ENCODE measurements around the gene GRM8.
"Not testable (repeated sequence)": the region's sequence is repeated elsewhere in the genome, so short reads cannot be mapped to it uniquely, and the experiment has no call there.

GRM8 gene

DNA sequence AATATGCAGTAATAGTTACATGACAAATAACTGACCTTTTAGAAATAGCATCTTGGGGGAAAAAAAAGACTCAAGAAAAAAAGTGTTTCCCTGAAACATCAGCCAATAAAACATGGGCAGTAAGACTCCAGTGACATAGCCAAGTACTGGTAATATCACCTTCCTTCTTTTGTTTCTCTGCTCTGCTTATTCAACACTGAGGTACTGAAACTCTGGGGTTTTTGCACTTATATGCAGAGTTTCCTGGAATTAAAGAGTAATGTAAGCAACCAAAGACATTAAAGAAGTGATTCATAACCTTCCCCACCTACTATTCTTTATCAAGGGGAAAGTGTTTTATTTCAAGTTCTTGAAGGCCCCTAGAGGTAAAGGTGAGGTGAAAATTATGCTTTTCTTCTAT lies 414.5 kb downstream of the GRM8 start:
- no peak overlapping the region for H3K27ac Mint-ChIP-seq
- no peak overlapping the region for H3K4me3 Mint-ChIP-seq
- H3K36me3 Mint-ChIP-seq (ENCODE audit: low read depth), result no peaks in the 10 kb centered on the region
- peaks cover 5% of the 10 kb centered on the region for H3K27me3 Mint-ChIP-seq
- peaks cover 3% of the 10 kb centered on the region for H3K4me1 Mint-ChIP-seq (ENCODE audit: low read depth)
- no peaks in the 10 kb centered on the region for H3K9me3 Mint-ChIP-seq

DNA sequence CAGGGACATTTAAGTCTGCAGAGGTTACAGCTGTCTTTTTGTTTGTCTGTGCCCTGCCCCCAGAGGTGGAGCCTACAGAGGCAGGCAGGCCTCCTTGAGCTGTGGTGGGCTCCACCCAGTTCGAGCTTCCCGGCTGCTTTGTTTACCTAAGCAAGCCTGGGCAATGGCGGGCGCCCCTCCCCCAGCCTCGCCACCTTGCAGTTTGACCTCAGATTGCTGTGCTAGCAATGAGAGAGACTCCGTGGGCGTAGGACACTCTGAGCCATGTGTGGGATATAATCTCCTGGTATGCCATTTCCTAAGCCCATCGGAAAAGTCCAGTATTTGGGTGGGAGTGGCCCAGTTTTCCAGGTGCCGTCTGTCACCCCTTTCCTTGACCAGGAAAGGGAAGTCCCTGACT lies 421.5 kb downstream of the GRM8 start:
- not testable (repeated sequence) for H3K4me3 Mint-ChIP-seq; H3K4me1 Mint-ChIP-seq (ENCODE audit: low read depth); H3K27ac Mint-ChIP-seq; H3K9me3 Mint-ChIP-seq; H3K27me3 Mint-ChIP-seq; H3K36me3 Mint-ChIP-seq (ENCODE audit: low read depth)

DNA sequence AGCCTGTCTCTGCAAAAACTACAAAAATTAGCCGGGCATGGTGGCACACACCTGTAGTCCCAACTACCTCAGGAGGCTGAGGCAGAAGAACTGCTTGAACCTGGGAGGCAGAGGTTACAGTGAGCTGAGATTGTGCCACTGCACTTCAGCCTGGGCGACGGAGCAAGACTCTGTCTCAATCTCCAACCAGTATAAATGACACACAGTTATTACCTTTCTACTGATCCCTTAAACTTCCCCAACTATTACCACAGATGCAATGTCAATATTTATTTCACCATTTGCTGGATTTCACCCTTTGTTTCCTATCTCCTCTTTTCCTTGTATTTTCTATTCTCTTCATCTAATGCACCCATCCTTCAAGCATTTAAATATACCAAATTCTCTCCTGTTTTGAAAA lies 431.8 kb downstream of the GRM8 start:
- Mint-ChIP-seq H3K4me1 (ENCODE audit: low read depth) (no peaks in the 10 kb centered on the region), H3K9me3 (no peaks in the 10 kb centered on the region), H3K36me3 (ENCODE audit: low read depth) (no peaks in the 10 kb centered on the region), H3K27me3 (peaks cover 10% of the 10 kb centered on the region), H3K4me3 (no peak overlapping the region), H3K27ac (no peak overlapping the region)

DNA sequence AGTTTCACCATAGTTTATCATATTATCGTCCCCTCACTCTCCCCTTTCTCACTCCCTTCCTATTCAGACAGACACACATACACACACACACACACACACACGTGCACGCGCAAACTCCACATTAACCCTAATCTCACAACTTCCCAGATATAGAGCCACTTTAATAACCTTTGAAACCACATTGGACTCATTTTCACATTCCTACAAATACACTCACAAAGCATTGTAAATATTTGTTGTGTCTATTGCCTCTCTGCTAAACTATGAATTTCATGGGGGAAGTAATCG lies 433.6 kb downstream of the GRM8 start:
- Mint-ChIP-seq H3K4me3 (no peak overlapping the region), H3K27me3 (peaks cover 10% of the 10 kb centered on the region), H3K4me1 (ENCODE audit: low read depth) (no peaks in the 10 kb centered on the region), H3K27ac (no peak overlapping the region), H3K36me3 (ENCODE audit: low read depth) (no peaks in the 10 kb centered on the region), H3K9me3 (no peaks in the 10 kb centered on the region)

DNA sequence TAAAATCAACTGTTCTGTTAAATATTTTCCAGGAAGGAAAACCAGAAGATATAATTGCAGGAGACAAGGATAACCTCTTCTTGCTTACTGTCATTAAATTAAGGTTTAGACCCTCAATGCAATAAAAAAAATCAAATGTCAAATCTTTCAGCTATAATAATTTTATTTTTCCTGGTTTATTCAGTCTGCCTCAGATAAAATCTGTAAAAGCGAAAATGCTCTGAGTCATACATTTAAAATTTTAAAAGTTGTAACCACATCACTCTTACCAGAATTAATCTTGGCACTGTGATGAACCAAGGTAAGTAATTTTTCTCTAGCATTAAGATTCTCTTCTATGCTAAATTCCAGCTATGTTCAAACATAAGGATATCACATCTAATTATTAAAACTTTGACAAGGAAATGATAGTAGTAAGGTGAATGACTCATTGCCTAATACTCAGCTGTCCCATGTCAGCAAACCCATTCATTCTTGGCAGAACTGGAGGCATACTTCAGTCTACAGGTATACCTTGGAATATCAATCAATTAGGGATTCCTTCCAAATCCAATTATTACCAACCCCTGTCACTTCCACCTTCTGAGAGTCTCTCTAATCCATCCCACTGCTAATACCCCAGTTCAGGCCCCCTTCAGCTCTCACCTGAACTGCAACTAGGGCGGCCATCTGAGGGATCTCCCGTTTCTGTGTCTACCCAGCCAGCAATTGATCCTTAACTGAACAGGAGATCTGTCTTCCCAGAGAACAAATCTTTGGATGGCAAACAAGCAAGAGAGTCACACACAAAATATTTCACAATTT lies 434.1 kb downstream of the GRM8 start:
- Mint-ChIP-seq H3K27me3 (peaks cover 10% of the 10 kb centered on the region), H3K36me3 (ENCODE audit: low read depth) (no peaks in the 10 kb centered on the region), H3K4me1 (ENCODE audit: low read depth) (no peaks in the 10 kb centered on the region), H3K9me3 (no peaks in the 10 kb centered on the region), H3K27ac (no peak overlapping the region), H3K4me3 (no peak overlapping the region)

DNA sequence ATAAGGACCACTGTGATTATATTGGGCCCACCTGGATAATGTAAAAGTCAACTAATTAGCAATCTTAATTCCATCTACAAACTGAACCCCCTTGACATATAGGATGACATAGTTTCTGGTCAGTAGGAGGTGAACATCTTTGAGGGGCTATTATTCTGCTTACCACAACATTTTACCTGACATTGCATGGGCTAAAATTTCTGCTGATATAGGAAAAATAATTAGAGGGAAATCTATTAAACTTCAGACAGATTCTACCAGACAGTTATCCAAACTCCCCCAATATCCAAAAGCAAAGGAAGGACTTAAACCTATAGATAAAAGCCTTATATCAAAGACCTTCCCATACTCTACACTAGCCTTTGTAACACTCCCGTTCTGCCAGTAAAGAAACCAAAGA lies 443.6 kb downstream of the GRM8 start:
- Mint-ChIP-seq H3K27me3 (peaks cover 15% of the 10 kb centered on the region), H3K36me3 (ENCODE audit: low read depth) (no peaks in the 10 kb centered on the region), H3K27ac (no peak overlapping the region), H3K9me3 (no peaks in the 10 kb centered on the region), H3K4me1 (ENCODE audit: low read depth) (no peaks in the 10 kb centered on the region), H3K4me3 (no peak overlapping the region)

DNA sequence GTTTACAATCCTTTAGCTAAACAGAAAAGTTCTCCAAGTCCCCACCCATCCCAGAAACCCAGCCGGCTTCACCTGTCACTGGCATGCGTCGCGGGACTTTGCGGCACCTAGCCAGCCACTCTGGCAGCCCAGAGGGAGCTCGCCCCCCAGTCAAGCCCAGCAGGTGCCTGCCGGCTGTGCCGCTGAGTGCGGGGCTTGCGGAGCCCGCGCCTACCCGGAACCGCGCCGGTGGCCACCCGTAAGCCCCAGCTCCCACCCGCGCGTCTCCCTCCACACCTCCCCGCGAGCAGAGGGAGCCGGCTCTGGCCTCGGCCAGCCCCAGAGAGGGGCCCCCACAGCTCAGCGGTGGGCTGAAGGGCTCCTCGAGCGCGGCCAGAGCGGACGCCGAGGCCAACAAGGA lies 446.1 kb downstream of the GRM8 start:
- Mint-ChIP-seq H3K9me3 (no peaks in the 10 kb centered on the region), H3K4me3 (no peak overlapping the region), H3K4me1 (ENCODE audit: low read depth) (no peaks in the 10 kb centered on the region)

DNA sequence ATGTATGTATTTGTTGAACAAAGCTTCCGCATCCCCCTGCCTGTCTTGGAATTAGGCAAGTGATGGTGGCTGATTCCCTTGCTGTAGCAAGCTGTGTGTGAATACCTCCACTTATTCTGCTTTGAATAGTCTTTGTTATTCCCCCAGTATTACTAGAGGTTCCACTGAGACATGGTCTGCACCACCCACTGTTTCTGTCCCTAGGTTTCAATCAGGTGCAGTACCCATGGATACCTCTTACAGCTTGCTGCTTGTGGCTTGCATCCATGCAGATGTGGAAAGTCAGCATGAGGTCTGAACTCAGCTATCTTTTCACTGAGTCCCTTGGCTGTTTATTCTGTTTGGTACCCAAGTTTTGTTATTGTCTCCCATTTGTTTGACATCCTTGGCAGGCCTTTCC lies 447.4 kb downstream of the GRM8 start:
- Mint-ChIP-seq H3K4me3 (no peak overlapping the region), H3K27me3 (peaks cover 10% of the 10 kb centered on the region), H3K9me3 (no peaks in the 10 kb centered on the region), H3K36me3 (ENCODE audit: low read depth) (no peaks in the 10 kb centered on the region), H3K4me1 (ENCODE audit: low read depth) (no peaks in the 10 kb centered on the region), H3K27ac (no peak overlapping the region)

More for the DNA sequence above, 446.1 kb downstream of the GRM8 start:
- Mint-ChIP-seq H3K36me3 (ENCODE audit: low read depth) (no peaks in the 10 kb centered on the region), H3K27me3 (peaks cover 15% of the 10 kb centered on the region), H3K27ac (no peak overlapping the region)

DNA sequence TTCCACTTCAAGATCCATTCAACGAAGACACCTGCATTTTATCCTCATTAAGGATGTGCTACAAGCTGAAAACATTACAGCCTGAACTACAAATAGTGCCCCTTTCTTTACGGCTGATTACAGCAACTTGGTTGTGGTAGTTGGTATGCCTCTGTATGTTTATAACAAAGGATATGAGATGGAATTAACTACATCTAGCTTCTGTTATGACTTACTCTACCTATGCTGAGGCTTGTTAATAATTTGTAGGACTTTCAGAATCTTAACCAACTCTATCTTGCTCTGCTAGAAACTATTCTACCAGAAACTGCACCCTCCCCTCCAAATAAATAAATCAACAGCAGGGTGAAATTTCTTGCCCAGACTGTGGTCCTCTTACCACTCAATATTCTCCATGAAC lies 448.1 kb downstream of the GRM8 start:
- no peaks in the 10 kb centered on the region for H3K36me3 Mint-ChIP-seq (ENCODE audit: low read depth)
- H3K9me3 Mint-ChIP-seq, result no peaks in the 10 kb centered on the region
- no peaks in the 10 kb centered on the region for H3K4me1 Mint-ChIP-seq (ENCODE audit: low read depth)
- H3K27ac Mint-ChIP-seq, result no peak overlapping the region
- no peak overlapping the region for H3K4me3 Mint-ChIP-seq
- H3K27me3 Mint-ChIP-seq, result peaks cover 10% of the 10 kb centered on the region

DNA sequence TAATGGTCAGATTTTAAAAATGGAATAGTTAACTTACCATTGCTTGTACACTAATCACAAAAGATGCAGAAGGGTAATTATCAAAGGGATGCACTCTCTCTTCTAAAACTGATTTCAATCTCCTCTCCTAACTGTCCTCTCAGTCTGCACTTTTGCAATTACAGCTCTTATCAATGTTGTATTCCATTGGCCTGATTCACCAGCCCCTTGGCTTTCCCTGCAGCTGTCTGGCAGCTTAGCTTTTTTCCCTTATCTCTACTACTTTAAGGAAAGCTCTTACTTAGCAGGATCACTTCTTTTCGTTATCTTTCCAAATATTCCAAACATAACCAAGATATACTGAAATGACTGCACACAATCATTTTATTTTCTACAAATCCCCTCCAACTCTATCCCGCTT lies 448.8 kb downstream of the GRM8 start:
- Mint-ChIP-seq H3K27ac (no peak overlapping the region), H3K9me3 (no peaks in the 10 kb centered on the region), H3K4me3 (no peak overlapping the region), H3K4me1 (ENCODE audit: low read depth) (no peaks in the 10 kb centered on the region), H3K36me3 (ENCODE audit: low read depth) (no peaks in the 10 kb centered on the region), H3K27me3 (peaks cover 10% of the 10 kb centered on the region)

DNA sequence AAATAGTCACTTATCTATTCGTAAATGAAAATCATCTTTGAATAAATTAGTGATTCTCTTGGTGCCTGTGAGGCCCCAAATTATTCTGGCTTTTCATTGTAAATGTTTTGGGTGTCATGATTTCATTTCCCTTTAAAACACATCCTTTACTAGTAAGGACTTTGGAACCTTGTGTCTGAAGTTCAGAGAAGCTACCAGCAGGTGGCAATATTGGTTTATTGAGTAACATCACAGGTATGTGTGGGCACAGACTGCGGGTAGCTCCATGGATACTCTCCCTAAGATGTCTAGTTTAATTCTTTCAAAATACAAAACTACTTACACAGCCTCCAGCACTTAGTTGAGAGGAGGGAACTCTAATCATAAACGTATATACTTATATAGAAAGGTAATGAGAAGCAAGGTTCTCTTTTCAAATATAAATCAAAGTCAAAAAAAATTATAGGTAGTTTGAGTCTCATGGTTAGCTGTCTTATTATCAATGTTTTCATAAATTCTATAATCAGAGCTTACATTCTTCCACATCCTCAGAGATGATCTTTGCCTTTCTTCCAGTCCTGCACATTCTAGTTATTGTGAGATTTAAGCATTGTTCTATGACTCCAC lies 449.6 kb downstream of the GRM8 start:
- no peaks in the 10 kb centered on the region for H3K9me3 Mint-ChIP-seq
- no peak overlapping the region for H3K27ac Mint-ChIP-seq
- no peaks in the 10 kb centered on the region for H3K4me1 Mint-ChIP-seq (ENCODE audit: low read depth)
- no peak overlapping the region for H3K4me3 Mint-ChIP-seq
- no peaks in the 10 kb centered on the region for H3K36me3 Mint-ChIP-seq (ENCODE audit: low read depth)
- peaks cover 5% of the 10 kb centered on the region for H3K27me3 Mint-ChIP-seq

DNA sequence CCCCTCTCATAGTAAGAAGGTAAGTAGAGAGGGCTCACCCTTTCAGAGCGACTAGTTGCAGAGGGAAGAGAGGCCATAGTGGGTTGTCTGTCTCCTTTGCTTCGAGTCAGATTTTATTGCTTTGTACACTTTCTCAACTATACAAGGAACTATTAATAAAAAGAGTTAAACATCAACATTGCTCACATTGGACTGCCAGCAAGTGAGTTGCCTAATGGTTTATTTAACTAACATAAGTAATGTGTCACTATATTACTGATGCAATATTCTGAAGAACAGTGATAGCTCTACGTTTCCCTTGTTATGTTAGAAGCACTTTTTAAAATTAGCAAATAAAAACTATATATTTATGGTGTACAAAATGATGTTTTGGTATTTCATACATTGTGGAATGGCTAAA lies 451.0 kb downstream of the GRM8 start:
- no peak overlapping the region for H3K4me3 Mint-ChIP-seq
- H3K36me3 Mint-ChIP-seq (ENCODE audit: low read depth), result no peaks in the 10 kb centered on the region
- H3K4me1 Mint-ChIP-seq (ENCODE audit: low read depth), result no peaks in the 10 kb centered on the region
- no peak overlapping the region for H3K27ac Mint-ChIP-seq
- peaks cover 3% of the 10 kb centered on the region for H3K27me3 Mint-ChIP-seq
- H3K9me3 Mint-ChIP-seq, result no peaks in the 10 kb centered on the region

DNA sequence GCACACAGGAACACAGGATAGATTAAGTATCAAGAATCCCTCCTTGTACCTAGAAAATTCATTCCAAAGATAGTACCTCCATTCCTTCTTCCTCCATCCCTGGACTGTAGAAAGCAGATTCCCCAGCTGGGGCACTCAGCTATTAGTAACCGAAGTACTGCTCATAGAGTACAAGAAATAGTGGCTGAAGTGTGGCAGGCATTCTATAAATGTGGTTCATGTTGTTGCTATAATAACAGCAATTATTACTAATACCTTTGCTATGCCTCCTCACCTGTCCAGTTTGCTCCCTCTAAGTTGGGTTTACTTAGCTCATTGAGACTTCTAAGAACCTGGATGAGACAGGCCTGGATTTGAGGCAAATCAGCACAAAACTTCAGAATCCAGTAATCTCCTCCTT lies 453.2 kb downstream of the GRM8 start:
- Mint-ChIP-seq H3K4me1 (ENCODE audit: low read depth) (no peaks in the 10 kb centered on the region), H3K36me3 (ENCODE audit: low read depth) (no peaks in the 10 kb centered on the region), H3K27me3 (peaks cover 3% of the 10 kb centered on the region), H3K9me3 (no peaks in the 10 kb centered on the region), H3K27ac (no peak overlapping the region), H3K4me3 (no peak overlapping the region)

DNA sequence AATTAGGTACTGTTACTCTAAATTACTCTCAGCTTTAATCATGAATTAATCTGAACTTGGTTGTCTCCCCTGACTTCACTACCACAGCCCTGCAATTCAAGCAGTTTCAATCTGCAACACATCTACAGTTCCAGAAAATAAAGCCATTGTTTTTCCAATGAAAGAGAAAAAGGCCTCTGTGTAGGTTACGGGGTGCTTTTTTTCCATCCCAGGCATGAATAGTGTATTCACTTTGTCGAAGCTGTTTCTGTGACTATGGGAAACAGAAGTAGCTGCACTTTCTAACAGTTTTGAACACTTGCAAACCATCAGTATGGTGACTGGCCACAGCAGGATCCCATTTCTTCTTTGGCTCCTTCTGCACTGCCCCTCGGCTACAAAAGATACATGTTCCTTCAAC lies 460.2 kb downstream of the GRM8 start:
- Mint-ChIP-seq H3K4me1 (ENCODE audit: low read depth) (no peaks in the 10 kb centered on the region), H3K9me3 (no peaks in the 10 kb centered on the region), H3K4me3 (no peak overlapping the region), H3K27ac (no peak overlapping the region), H3K27me3 (peaks cover 6% of the 10 kb centered on the region), H3K36me3 (ENCODE audit: low read depth) (no peaks in the 10 kb centered on the region)

DNA sequence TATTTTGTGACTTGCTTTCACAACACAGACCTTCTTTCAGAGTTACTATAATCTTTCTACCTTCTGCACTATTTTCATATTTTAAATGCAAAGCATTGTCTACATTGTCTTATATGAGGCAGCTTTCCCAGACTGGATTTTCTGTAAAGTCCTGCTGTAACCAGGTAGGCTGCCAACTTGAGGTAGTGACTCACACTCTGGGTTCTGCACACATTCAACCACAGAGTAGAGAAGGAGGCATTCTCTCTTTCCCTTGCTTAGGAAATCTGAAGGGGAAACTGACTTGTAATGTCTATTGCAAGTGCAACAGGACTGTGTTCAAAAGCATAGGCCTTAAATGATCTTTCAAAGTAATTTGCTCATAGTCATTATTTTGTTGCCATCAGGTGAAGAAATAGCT lies 461.4 kb downstream of the GRM8 start:
- Mint-ChIP-seq H3K4me3 (no peak overlapping the region), H3K27ac (no peak overlapping the region)

DNA sequence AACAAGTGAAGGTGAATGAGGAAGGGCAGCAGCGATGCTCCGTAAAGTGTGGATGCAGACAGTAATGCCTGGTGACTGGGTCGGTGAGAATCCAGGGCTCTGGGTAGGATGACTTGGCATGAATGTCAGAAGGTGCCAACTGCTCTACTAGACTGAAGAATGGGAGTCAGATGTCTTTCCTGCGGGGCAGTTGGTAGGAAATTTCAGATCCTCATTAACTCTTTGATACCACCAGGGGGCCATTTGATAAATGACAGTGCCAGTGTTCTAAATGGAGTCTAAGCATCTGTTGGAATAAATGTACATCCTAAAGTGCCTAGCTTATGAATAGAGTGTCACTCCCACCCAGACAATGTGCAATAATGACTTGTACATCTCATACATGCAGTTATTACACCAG lies 462.0 kb downstream of the GRM8 start:
- H3K27me3 Mint-ChIP-seq, result peaks cover 6% of the 10 kb centered on the region
- H3K27ac Mint-ChIP-seq, result no peak overlapping the region
- H3K4me1 Mint-ChIP-seq (ENCODE audit: low read depth), result no peaks in the 10 kb centered on the region
- H3K36me3 Mint-ChIP-seq (ENCODE audit: low read depth), result no peaks in the 10 kb centered on the region
- H3K4me3 Mint-ChIP-seq, result no peak overlapping the region
- no peaks in the 10 kb centered on the region for H3K9me3 Mint-ChIP-seq

More for the DNA sequence above, 461.4 kb downstream of the GRM8 start:
- Mint-ChIP-seq H3K36me3 (ENCODE audit: low read depth) (no peaks in the 10 kb centered on the region), H3K4me1 (ENCODE audit: low read depth) (no peaks in the 10 kb centered on the region), H3K27me3 (peaks cover 6% of the 10 kb centered on the region), H3K9me3 (no peaks in the 10 kb centered on the region)
